Measurements from ENCODE around the gene TMCC1. TPM values are rescaled to one million over a fixed set of nuclear protein-coding genes. Genes with fewer than 3 reads are reported as not detected.

TMCC1 gene
- polyA plus RNA-seq, 1 of the 3 experiments (the other 2 are of a cell fraction), result 7.2 TPM

DNA sequence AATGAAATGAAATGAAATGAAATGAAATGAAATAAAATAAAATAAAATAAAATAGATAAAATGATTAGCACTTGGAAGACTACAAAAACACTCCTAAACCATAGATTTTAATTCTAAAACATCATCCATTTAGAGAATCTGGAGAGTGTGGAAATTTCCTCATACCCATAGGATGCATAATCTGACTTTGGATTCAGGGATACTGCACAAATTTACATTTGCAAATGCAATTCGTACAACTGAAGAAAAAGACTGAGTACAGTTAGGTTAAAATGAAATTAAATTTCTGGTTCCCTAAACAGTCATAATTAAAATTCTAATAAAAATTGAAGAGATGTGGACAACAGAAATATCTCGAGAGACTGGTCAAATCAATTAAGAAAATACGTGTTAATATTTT lies 122.9 kb downstream of the TMCC1 start (continued):
- TF ChIP-seq, protein P1, sequence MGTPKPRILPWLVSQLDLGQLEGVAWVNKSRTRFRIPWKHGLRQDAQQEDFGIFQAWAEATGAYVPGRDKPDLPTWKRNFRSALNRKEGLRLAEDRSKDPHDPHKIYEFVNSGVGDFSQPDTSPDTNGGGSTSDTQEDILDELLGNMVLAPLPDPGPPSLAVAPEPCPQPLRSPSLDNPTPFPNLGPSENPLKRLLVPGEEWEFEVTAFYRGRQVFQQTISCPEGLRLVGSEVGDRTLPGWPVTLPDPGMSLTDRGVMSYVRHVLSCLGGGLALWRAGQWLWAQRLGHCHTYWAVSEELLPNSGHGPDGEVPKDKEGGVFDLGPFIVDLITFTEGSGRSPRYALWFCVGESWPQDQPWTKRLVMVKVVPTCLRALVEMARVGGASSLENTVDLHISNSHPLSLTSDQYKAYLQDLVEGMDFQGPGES (IDR thresholded peaks at IDR 0.05; ENCODE audit: low read depth, low read length), result no peak
- TF ChIP-seq, protein P2, sequence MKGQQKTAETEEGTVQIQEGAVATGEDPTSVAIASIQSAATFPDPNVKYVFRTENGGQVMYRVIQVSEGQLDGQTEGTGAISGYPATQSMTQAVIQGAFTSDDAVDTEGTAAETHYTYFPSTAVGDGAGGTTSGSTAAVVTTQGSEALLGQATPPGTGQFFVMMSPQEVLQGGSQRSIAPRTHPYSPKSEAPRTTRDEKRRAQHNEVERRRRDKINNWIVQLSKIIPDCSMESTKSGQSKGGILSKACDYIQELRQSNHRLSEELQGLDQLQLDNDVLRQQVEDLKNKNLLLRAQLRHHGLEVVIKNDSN (IDR thresholded peaks at IDR 0.05; ENCODE audit: borderline replicate concordance, low read depth), result no peak
- TF ChIP-seq RFX5 (IDR thresholded peaks at IDR 0.05; ENCODE audit: low read length), result no peak
- no peak for TF ChIP-seq SIN3A (IDR thresholded peaks at IDR 0.05; ENCODE audit: borderline replicate concordance, low read depth, low read length)
- TF ChIP-seq, protein P3, sequence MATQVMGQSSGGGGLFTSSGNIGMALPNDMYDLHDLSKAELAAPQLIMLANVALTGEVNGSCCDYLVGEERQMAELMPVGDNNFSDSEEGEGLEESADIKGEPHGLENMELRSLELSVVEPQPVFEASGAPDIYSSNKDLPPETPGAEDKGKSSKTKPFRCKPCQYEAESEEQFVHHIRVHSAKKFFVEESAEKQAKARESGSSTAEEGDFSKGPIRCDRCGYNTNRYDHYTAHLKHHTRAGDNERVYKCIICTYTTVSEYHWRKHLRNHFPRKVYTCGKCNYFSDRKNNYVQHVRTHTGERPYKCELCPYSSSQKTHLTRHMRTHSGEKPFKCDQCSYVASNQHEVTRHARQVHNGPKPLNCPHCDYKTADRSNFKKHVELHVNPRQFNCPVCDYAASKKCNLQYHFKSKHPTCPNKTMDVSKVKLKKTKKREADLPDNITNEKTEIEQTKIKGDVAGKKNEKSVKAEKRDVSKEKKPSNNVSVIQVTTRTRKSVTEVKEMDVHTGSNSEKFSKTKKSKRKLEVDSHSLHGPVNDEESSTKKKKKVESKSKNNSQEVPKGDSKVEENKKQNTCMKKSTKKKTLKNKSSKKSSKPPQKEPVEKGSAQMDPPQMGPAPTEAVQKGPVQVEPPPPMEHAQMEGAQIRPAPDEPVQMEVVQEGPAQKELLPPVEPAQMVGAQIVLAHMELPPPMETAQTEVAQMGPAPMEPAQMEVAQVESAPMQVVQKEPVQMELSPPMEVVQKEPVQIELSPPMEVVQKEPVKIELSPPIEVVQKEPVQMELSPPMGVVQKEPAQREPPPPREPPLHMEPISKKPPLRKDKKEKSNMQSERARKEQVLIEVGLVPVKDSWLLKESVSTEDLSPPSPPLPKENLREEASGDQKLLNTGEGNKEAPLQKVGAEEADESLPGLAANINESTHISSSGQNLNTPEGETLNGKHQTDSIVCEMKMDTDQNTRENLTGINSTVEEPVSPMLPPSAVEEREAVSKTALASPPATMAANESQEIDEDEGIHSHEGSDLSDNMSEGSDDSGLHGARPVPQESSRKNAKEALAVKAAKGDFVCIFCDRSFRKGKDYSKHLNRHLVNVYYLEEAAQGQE (IDR thresholded peaks at IDR 0.05; ENCODE audit: low read depth, low read length), result no peak

DNA sequence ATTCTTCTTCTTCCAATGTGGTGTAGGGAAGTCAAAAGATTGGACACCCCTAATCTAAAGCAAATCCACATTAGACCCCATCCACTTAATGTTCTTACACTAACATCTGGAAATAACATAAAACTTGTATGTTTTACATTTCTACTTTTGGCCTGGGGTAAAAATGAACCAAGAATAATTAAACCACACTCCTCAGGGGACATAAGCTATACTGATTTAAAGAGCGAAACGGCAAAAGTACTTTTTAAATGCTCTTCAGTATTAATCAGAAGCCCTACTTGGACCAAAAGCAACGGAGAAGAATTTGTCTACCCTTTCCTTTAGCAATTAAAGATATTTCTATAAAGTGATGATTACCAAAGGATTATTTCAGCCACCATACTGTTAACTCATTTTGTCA lies 123.9 kb downstream of the TMCC1 start:
- H3K4me2 ChIP-seq, result no peak overlapping the region
- TF ChIP-seq SIN3A (IDR thresholded peaks at IDR 0.05; ENCODE audit: borderline replicate concordance, low read depth, low read length), result no peak
- TF ChIP-seq YY1 (IDR thresholded peaks at IDR 0.05; ENCODE audit: low read depth), result no peak
- TF ChIP-seq ELF1 (IDR thresholded peaks at IDR 0.05), result no peak
- no peak for TF ChIP-seq CHD2 (IDR thresholded peaks at IDR 0.05; ENCODE audit: low read length, partially characterized antibody)
- TF ChIP-seq, protein P2 (IDR thresholded peaks at IDR 0.05; ENCODE audit: borderline replicate concordance, low read depth), result no peak
- TF ChIP-seq JUND (IDR thresholded peaks at IDR 0.05), result no peak
- TF ChIP-seq EP300 (IDR thresholded peaks at IDR 0.05; ENCODE audit: borderline replicate concordance in 1 of 2, low read depth in 1 of 2, low read length in 1 of 2), result no peak
- no peak for TF ChIP-seq POLR2AphosphoS5 (IDR thresholded peaks at IDR 0.05; ENCODE audit: low read depth, low read length)
- TF ChIP-seq RCOR1 (IDR thresholded peaks at IDR 0.05; ENCODE audit: low read length), result no peak
- TF ChIP-seq FOSL2 (IDR thresholded peaks at IDR 0.05; ENCODE audit: borderline replicate concordance, low read depth), result no peak
- TF ChIP-seq, protein P3 (IDR thresholded peaks at IDR 0.05; ENCODE audit: low read depth, low read length), result no peak
- TF ChIP-seq TAF1 (IDR thresholded peaks at IDR 0.05; ENCODE audit: borderline replicate concordance, low read depth, low read length), result no peak
- TF ChIP-seq GABPA (IDR thresholded peaks at IDR 0.05; ENCODE audit: low read depth), result no peak
- TF ChIP-seq RAD21 (IDR thresholded peaks at IDR 0.05; ENCODE audit: low read length), result no peak
- TF ChIP-seq, protein P4, sequence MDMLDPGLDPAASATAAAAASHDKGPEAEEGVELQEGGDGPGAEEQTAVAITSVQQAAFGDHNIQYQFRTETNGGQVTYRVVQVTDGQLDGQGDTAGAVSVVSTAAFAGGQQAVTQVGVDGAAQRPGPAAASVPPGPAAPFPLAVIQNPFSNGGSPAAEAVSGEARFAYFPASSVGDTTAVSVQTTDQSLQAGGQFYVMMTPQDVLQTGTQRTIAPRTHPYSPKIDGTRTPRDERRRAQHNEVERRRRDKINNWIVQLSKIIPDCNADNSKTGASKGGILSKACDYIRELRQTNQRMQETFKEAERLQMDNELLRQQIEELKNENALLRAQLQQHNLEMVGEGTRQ (IDR thresholded peaks at IDR 0.05; ENCODE audit: borderline replicate concordance, low read depth, low read length), result no peak
- TF ChIP-seq, protein P5, sequence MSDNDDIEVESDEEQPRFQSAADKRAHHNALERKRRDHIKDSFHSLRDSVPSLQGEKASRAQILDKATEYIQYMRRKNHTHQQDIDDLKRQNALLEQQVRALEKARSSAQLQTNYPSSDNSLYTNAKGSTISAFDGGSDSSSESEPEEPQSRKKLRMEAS (IDR thresholded peaks at IDR 0.05; ENCODE audit: low read depth), result no peak
- ChIA-PET POLR2A (no interaction called here), CTCF (no interaction called here)
- H3K27me3 ChIP-seq (ENCODE audit: insufficient read depth), result no peaks in the 10 kb centered on the region
- no peaks in the 10 kb centered on the region for H3K9me2 ChIP-seq
- H3K4me1 ChIP-seq (ENCODE audit: control insufficient read depth in 1 of 2, insufficient read depth in 2 of 2, low read depth in 1 of 2, low read length in 1 of 2), result no peaks in the 10 kb centered on the region; a peak in 1 of 4 replicates
- no peaks in the 10 kb centered on the region; the same call in 1 of the 2 replicates for H3K79me2 ChIP-seq (ENCODE audit: insufficient read depth)
- 92% methylated on average over 3 of the region's 3 CpGs for WGBS (ENCODE audit: low lambda C conversion rate)
- H3K27ac ChIP-seq (ENCODE audit: low read depth in 2 of 2, low read length in 1 of 2), result no peak overlapping the region
- no peaks in the 10 kb centered on the region for H3K36me3 ChIP-seq (replicated peaks in 1 of 2; ENCODE audit: control insufficient read depth in 1 of 2, insufficient read depth in 2 of 2, low read length in 1 of 2)
- no peaks in the 10 kb centered on the region for H3F3A ChIP-seq (replicated peaks; ENCODE audit: insufficient read depth)
- no peaks in the 10 kb centered on the region for H3K9me3 ChIP-seq
- no peak overlapping the region for H2AFZ ChIP-seq (ENCODE audit: low read depth)
- H3K9ac ChIP-seq, result no peak overlapping the region
- no peak overlapping the region for H3K4me3 ChIP-seq (ENCODE audit: low read depth in 2 of 2, low read length in 1 of 2)
- H4K20me1 ChIP-seq (ENCODE audit: insufficient read depth), result no peaks in the 10 kb centered on the region
- no peak for DNase-seq
